AG09309 (cell line): ENCODE measurements around the gene BCAP31.
A peak's percentile ranks its signal among the peaks of the same experiment; 100 is the strongest.

Experiments
- DNase-seq: peaks from one replicate; pipeline ENCODE4 v3.0.0-alpha.2; 2010; ENCODE audit warnings: low read depth
- H3K4me3 ChIP-seq: 2 replicates; pipeline ENCODE4 v1.5.1; 2011; ENCODE audit warnings: mild to moderate bottlenecking, low read depth, low read length, moderate library complexity; ENCODE audit not compliant: control insufficient read depth
- TF ChIP-seq, protein P1 (sequence below): IDR thresholded peaks from 2 replicates; pipeline ENCODE4 v1.5.1; 2011; ENCODE audit warnings: mild to moderate bottlenecking, low read depth, low read length, inconsistent platforms; ENCODE audit not compliant: insufficient read depth, control insufficient read depth; ENCODE audit errors: missing control alignments

BCAP31 gene

GRCh38 chrX:153724252-153725038, at the start of gene BCAP31, which contains the start of gene ABCD1:
Gene BCAP31, minus strand, starts transcription at chrX:153724387. Its CDS starts 1,143 bp downstream, at chrX:153723244.
Gene ABCD1, plus strand, starts transcription at chrX:153724856. Its CDS starts 411 bp downstream, at chrX:153725267.
- TF ChIP-seq, protein P1, sequence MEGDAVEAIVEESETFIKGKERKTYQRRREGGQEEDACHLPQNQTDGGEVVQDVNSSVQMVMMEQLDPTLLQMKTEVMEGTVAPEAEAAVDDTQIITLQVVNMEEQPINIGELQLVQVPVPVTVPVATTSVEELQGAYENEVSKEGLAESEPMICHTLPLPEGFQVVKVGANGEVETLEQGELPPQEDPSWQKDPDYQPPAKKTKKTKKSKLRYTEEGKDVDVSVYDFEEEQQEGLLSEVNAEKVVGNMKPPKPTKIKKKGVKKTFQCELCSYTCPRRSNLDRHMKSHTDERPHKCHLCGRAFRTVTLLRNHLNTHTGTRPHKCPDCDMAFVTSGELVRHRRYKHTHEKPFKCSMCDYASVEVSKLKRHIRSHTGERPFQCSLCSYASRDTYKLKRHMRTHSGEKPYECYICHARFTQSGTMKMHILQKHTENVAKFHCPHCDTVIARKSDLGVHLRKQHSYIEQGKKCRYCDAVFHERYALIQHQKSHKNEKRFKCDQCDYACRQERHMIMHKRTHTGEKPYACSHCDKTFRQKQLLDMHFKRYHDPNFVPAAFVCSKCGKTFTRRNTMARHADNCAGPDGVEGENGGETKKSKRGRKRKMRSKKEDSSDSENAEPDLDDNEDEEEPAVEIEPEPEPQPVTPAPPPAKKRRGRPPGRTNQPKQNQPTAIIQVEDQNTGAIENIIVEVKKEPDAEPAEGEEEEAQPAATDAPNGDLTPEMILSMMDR, result no peak
- peak; percentile 32 for DNase-seq
- peak within 1 kb of the TSS; percentile 56 for H3K4me3 ChIP-seq

DNA sequence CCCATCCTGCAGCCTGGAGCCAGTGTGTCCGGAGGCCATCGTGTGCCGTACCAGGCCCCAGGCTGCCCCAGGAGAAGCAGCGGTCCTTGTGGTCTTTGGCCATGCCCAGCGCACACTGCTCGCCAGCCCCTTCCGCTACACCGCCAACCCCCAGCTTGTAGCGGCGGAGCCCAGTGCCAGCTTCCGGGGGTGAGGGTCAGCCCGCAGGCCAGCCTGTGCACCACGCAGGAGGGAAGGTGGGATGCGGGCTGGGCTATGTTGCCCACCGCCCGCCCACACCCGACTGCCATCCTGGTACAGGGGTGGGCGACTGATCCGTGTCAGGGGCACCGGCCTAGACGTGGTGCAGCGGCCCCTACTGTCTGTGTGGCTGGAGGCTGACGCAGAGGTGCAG, 49.0 kb upstream of the BCAP31 start:
- TF ChIP-seq, protein P1, result no peak
- no peak overlapping the region for H3K4me3 ChIP-seq
- no peak for DNase-seq

GRCh38 chrX:153772316-153773217, 48.4 kb upstream of the BCAP31 start:
- TF ChIP-seq, protein P1, result no peak
- no peak overlapping the region for H3K4me3 ChIP-seq
- no peak for DNase-seq

GRCh38 chrX:153771415-153772315, 47.5 kb upstream of the BCAP31 start:
- H3K4me3 ChIP-seq, result no peak overlapping the region
- no peak for DNase-seq
- TF ChIP-seq, protein P1, result no peak

- TF ChIP-seq, protein P1, result no peak
- no peak overlapping the region for H3K4me3 ChIP-seq
- DNase-seq, result no peak
These were observed 46.6 kb upstream of the BCAP31 start for GRCh38 chrX:153770601-153771414.
